ENCODE measurements around the gene GHRL.

DNA sequence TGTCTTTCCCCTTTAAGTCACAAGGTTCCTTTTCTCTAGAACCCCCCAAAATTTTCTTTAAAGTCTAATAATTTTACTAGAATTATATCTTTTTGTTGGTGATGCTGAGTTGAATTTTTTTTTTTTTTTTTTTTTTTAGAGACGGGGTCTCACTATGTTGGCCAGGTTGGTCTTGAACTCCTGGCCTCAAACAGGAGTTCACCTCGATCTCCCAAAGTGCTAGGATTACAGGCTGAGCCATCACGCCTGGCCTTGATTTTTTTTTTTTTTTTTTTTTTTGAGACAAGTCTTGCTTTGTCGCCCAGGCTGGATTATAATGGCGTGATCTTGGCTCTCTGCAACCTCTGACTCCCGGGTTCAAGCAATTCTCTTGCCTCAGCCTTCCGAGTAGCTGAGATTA lies 15.9 kb upstream of the GHRL start:
- TF ChIP-seq POLR2A (IDR thresholded peaks at IDR 0.05; ENCODE audit: low read depth, low read length) (no peak), POLR2AphosphoS5 (IDR thresholded peaks at IDR 0.05; ENCODE audit: low read depth, low read length) (no peak)
